C4-2B (cell line): ENCODE results near the gene CARD10.

Experiments used
- H3K27ac ChIP-seq: fragments of 450-650 bp; 2 replicates; pipeline ENCODE4 v1.5.1; 2017
- ZFX ChIP-seq: fragments of 450-650 bp; IDR thresholded peaks from 2 replicates; pipeline ENCODE4 v1.6.1; 2017
- TF ChIP-seq, protein P1 (sequence below): fragments of 450-650 bp; conservative IDR thresholded peaks from 2 replicates; pipeline ENCODE4 v1.5.1; 2017; ENCODE audit warnings: mild to moderate bottlenecking

Gene CARD10

DNA sequence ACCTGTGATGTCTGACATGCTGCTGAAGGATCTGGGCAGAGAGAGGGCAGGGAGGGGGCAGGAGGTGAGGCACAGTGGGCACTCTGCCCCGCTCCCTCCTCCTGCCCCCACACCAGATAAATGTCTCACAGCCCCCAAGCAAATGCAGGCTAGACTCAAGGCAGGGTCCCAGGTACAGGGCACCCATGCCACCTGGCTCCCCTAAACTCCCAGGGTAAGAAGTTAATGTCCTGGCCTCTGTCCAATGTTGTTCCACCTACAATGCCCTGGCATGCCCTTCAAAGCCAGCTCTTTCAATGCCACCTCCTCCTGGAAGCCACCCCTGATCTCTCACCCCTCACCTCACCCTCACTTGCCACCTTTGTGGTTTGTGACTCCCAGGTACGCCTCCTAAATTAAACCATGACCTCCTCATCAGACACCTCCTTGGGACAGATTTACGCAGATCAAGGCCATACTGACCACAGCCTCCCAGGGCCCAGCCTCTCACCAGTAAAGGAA, 16.0 kb downstream of the CARD10 start:
- TF ChIP-seq, protein P1, sequence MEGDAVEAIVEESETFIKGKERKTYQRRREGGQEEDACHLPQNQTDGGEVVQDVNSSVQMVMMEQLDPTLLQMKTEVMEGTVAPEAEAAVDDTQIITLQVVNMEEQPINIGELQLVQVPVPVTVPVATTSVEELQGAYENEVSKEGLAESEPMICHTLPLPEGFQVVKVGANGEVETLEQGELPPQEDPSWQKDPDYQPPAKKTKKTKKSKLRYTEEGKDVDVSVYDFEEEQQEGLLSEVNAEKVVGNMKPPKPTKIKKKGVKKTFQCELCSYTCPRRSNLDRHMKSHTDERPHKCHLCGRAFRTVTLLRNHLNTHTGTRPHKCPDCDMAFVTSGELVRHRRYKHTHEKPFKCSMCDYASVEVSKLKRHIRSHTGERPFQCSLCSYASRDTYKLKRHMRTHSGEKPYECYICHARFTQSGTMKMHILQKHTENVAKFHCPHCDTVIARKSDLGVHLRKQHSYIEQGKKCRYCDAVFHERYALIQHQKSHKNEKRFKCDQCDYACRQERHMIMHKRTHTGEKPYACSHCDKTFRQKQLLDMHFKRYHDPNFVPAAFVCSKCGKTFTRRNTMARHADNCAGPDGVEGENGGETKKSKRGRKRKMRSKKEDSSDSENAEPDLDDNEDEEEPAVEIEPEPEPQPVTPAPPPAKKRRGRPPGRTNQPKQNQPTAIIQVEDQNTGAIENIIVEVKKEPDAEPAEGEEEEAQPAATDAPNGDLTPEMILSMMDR: no peak
- TF ChIP-seq ZFX: no peak
- H3K27ac ChIP-seq: peak overlapping the region; percentile 59

GRCh38 chr22:37502342-37503182, 16.7 kb downstream of the CARD10 start:
- H3K27ac ChIP-seq: peak overlapping the region; percentile 59
- TF ChIP-seq, protein P1: no peak
- no peak for TF ChIP-seq ZFX

- TF ChIP-seq ZFX: no peak
- TF ChIP-seq, protein P1: no peak
- peak overlapping the region; percentile 59 for H3K27ac ChIP-seq
Measured at GRCh38 chr22:37501610-37502341, 17.4 kb downstream of the CARD10 start.

GRCh38 chr22:37500745-37501609, 18.2 kb downstream of the CARD10 start:
- TF ChIP-seq ZFX: no peak
- TF ChIP-seq, protein P1: no peak
- H3K27ac ChIP-seq: peak overlapping the region; percentile 59

DNA sequence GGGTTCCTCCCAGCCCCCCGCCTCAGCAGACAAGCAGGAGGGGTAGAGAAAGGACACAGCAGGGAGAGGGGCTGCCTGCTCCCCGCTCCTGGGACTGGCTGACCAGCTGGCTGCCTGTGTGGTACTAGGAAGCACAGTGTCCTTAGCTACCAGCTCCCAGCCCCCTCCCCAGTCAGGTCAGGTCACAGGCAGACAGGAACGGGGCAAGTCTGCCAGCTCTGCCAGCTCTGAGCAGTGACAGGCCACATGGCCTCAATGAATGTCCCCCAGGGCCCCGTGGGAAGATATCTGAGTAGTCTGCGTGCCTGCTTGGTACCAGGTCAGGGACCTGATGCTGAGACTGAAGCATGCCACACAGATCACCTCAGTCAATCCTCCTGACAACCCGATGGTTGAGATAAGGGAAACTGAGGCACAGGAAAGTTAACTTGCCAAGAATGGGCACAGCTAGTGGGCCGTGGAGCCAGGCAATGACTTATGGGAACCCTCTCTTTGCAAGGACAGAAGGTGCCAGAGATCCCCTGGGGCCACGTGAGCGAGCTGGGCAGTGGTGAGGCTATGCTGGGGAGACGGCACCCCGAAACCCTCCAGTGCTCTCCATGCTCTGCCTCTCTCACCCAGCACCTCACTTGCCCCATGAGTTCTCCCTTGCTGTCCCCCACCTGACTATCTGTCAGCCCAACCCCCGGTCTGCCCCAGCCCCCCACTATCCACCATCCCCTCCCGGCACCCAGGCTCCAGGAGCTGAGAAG, 19.2 kb downstream of the CARD10 start:
- no peak overlapping the region for H3K27ac ChIP-seq

GRCh38 chr22:37499027-37499707, 20.0 kb downstream of the CARD10 start:
- TF ChIP-seq ZFX: no peak
- TF ChIP-seq, protein P1: no peak
- no peak overlapping the region for H3K27ac ChIP-seq

More for the DNA sequence above, 19.2 kb downstream of the CARD10 start:
- TF ChIP-seq, protein P1: no peak
- TF ChIP-seq ZFX: no peak
